GM13976 (cell line): ENCODE measurements around the gene CHIT1.

ENCODE experiments used
- DNase-seq: peaks from one replicate; pipeline ENCODE4 v3.0.0; 2012; ENCODE audit warnings: low spot score
- in situ Hi-C: fragments of 300-500 bp; cut with MboI; formaldehyde crosslinking; loops from one replicate; pipeline ENCODE4 v1.12.0; 2022; ENCODE audit warnings: low sequenced_read_pairs, mixed read lengths, inconsistent platforms; ENCODE audit not compliant: unreplicated experiment
- TF ChIP-seq, protein P1 (sequence below): IDR thresholded peaks from 2 replicates; pipeline ENCODE4 v1.5.1; 2012; ENCODE audit warnings: borderline replicate concordance, mild to moderate bottlenecking; ENCODE audit not compliant: insufficient read depth; ENCODE audit errors: extremely low read depth, missing control alignments, control extremely low read depth

The CHIT1 gene

GRCh38 chr1:203217668-203218067 lies 11.8 kb downstream of the CHIT1 start:
- in situ Hi-C loops, result loop anchor here (5.0 kb wide), 1 partner anchor 175 kb away; no protein-coding TSS in a partner anchor
- DNase-seq, result no peak

GRCh38 chr1:203217139-203217655 lies 12.3 kb downstream of the CHIT1 start:
- in situ Hi-C loops, result loop anchor here (5.0 kb wide), 1 partner anchor 175 kb away; no protein-coding TSS in a partner anchor
- TF ChIP-seq, protein P1, sequence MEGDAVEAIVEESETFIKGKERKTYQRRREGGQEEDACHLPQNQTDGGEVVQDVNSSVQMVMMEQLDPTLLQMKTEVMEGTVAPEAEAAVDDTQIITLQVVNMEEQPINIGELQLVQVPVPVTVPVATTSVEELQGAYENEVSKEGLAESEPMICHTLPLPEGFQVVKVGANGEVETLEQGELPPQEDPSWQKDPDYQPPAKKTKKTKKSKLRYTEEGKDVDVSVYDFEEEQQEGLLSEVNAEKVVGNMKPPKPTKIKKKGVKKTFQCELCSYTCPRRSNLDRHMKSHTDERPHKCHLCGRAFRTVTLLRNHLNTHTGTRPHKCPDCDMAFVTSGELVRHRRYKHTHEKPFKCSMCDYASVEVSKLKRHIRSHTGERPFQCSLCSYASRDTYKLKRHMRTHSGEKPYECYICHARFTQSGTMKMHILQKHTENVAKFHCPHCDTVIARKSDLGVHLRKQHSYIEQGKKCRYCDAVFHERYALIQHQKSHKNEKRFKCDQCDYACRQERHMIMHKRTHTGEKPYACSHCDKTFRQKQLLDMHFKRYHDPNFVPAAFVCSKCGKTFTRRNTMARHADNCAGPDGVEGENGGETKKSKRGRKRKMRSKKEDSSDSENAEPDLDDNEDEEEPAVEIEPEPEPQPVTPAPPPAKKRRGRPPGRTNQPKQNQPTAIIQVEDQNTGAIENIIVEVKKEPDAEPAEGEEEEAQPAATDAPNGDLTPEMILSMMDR, result no peak

More at GRCh38 chr1:203217668-203218067, 11.8 kb downstream of the CHIT1 start:
- TF ChIP-seq, protein P1, result no peak

DNA sequence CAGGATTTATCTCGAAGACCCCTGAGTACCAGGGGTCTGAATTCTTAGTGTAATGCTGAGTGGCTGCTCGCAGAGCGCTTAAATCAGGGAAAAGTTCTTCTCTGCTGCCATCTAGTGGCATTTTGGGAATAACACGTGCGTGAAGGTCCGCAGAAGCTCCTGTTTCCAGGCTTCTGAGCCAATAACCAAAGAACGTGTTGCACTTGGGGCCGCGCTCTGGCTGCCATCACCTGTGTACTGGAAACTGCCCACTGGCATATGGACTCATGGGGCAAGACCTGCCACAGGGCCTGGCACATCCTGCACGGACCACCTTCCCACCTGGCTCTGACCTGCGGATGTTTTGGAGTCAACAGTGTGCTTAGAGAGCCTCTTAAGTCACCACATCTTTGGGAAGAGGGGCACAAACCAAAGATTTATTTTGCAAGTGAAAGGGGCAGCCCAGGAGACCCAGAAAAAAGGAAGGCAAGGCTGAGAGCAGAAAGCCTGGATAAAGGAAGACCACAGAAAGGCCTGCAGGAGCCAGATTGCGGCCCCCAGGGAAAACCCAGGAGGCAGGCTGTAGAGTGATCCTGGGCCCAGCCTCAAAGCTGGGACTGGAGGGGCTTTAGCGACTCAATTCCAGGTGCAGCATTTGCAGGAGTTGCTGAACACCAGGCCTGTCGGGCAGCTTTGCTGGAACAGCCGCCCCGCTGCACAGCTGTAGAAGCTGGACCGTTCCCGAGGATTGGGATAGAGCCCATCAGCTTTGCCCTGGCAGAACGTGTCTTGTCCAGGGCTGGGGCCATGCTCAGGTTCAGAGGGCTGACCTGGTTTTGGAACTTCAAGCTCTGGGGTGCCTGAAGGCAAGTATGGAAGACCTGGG lies 13.0 kb downstream of the CHIT1 start:
- peak; percentile 81 for DNase-seq
- TF ChIP-seq, protein P1, result peak; percentile 69
- in situ Hi-C loops, result loop anchor here (5.0 kb wide), 1 partner anchor 174 kb away; no protein-coding TSS in a partner anchor

More at GRCh38 chr1:203217139-203217655, 12.3 kb downstream of the CHIT1 start:
- DNase-seq, result no peak

- DNase-seq, result no peak
- TF ChIP-seq, protein P1, result no peak
- in situ Hi-C loops, result loop anchor here (5.0 kb wide), 1 partner anchor 173 kb away; no protein-coding TSS in a partner anchor
These were observed 13.9 kb downstream of the CHIT1 start for GRCh38 chr1:203215573-203215972.

GRCh38 chr1:203214871-203215270 lies 14.6 kb downstream of the CHIT1 start:
- no peak for DNase-seq
- TF ChIP-seq, protein P1, result no peak
- in situ Hi-C loops, result loop anchor here (5.0 kb wide), 1 partner anchor 173 kb away; no protein-coding TSS in a partner anchor

- in situ Hi-C loops, result no loop called here
- DNase-seq, result no peak
- TF ChIP-seq, protein P1, result no peak
These were observed 16.3 kb downstream of the CHIT1 start for GRCh38 chr1:203213126-203213525.
